Small intestine (tissue), 7 donors: ENCODE data around the gene WDR1. TPM values are rescaled to one million over a fixed set of nuclear protein-coding genes. Genes with fewer than 3 reads are reported as not detected.

Experiments
- DNase-seq, 2 donors: peaks; one replicate each; pipeline versions ENCODE4 v3.0.0 to v3.0.0-alpha.2; 2013
- FAIRE-seq: peaks from 2 replicates; lab custom pipeline; 2012; peaks lifted over from hg19 to GRCh38; lab: Jason Lieb, UNC
- H3K27ac ChIP-seq, 3 donors: one replicate each; pipeline ENCODE4 v1.5.1; 2013; ENCODE audit warnings: low read length in 2 of 3, mild to moderate bottlenecking in 2 of 3, control low read depth in 1 of 3, inconsistent platforms in 1 of 3, low read depth in 1 of 3, moderate library complexity in 1 of 3
- H3K27me3 ChIP-seq, 3 donors: one replicate each; pipeline ENCODE4 v1.6.1; 2013; ENCODE audit warnings: low read length in 3 of 3, inconsistent platforms in 1 of 3; ENCODE audit not compliant: control insufficient read depth in 3 of 3, insufficient read depth in 3 of 3
- H3K36me3 ChIP-seq, 3 donors: one replicate each; pipeline ENCODE4 v1.6.1; 2013; ENCODE audit warnings: low read length in 3 of 3, inconsistent platforms in 1 of 3, low read depth in 1 of 3, mild to moderate bottlenecking in 1 of 3, moderate library complexity in 1 of 3; ENCODE audit not compliant: control insufficient read depth in 3 of 3, insufficient read depth in 2 of 3
- H3K4me1 ChIP-seq, 3 donors: one replicate each; pipeline ENCODE4 v1.6.1; 2013; ENCODE audit warnings: low read length in 2 of 3, inconsistent platforms in 1 of 3, low read depth in 1 of 3, mild to moderate bottlenecking in 1 of 3, moderate library complexity in 1 of 3; ENCODE audit not compliant: control insufficient read depth in 3 of 3, insufficient read depth in 2 of 3
- H3K4me3 ChIP-seq, 3 donors: one replicate each; pipeline ENCODE4 v1.5.1; 2013; ENCODE audit warnings: low read length in 3 of 3, control low read depth in 1 of 3, inconsistent platforms in 1 of 3, low read depth in 1 of 3, mild to moderate bottlenecking in 1 of 3, moderate library complexity in 1 of 3
- H3K9me3 ChIP-seq, 2 donors: one replicate each; pipeline ENCODE4 v1.6.1; 2013; ENCODE audit warnings: low read depth in 1 of 2, low read length in 1 of 2; ENCODE audit not compliant: control insufficient read depth in 2 of 2, insufficient read depth in 1 of 2
- WGBS, 3 donors: extraction: QIAGEN DNeasy Blood & Tissue Kit; methylation state at CpG; one replicate each; pipeline ENCODE4 v1.1.7; 2013; 5-methylcytosine and 5-hydroxymethylcytosine counted together
- polyA plus RNA-seq, 4 donors: library from polyadenylated mRNA; stranded (reverse) in 3 of 4; unstranded in 1 of 4; fragments of 200-250 nt in 3 of 4; fragments of 120-200 nt in 1 of 4; gene quantifications; one replicate each; pipeline versions ENCODE4 v1.2.1 to v1.2.3, GENCODE V29; 2013
- donor health status: healthy with polysubstance abuse.
- donor health status: control.
- donor health status: control.
- donor health status: Bipolar disorder and iron deficiency.
- donor health status: healthy.

The WDR1 gene
- polyA plus RNA-seq, 4 donors = 147 to 196 (median 165) TPM

- no peak for FAIRE-seq
- 95 to 96% (median 96%) methylated on average over 7 of the region's 7 CpGs for WGBS, 3 donors
- DNase-seq = no peak
Measured at GRCh38 chr4:10058371-10058770, 58.2 kb downstream of the WDR1 start.

GRCh38 chr4:10057023-10057395, 59.6 kb downstream of the WDR1 start:
- Histone ChIP-seq H3K4me1 (no peaks in the 10 kb centered on the region), H3K4me3 (no peak overlapping the region), H3K36me3 (no peaks in the 10 kb centered on the region), H3K27me3 (no peaks in the 10 kb centered on the region), H3K27ac (no peak overlapping the region), H3K9me3 (peaks cover 0 to 5% of the 10 kb centered on the region in 2 donors)
- DNase-seq (no peak), FAIRE-seq (no peak)
- 79 to 91% (median 80%) methylated on average over 4 of the region's 4 CpGs for WGBS, 3 donors

More at GRCh38 chr4:10058371-10058770, 58.2 kb downstream of the WDR1 start:
- Histone ChIP-seq H3K36me3 (no peaks in the 10 kb centered on the region), H3K4me1 (no peaks in the 10 kb centered on the region), H3K9me3 (peaks cover 0 to 5% of the 10 kb centered on the region in 2 donors), H3K27ac (no peak overlapping the region), H3K27me3 (no peaks in the 10 kb centered on the region), H3K4me3 (no peak overlapping the region)

GRCh38 chr4:10056334-10057022, 60.1 kb downstream of the WDR1 start:
- Histone ChIP-seq H3K9me3 (peaks cover 0 to 5% of the 10 kb centered on the region in 2 donors), H3K4me1 (no peaks in the 10 kb centered on the region), H3K27ac (no peak overlapping the region), H3K27me3 (no peaks in the 10 kb centered on the region), H3K36me3 (no peaks in the 10 kb centered on the region), H3K4me3 (no peak overlapping the region)
- WGBS, 3 donors = 72 to 86% (median 73%) methylated on average over 8 of the region's 8 CpGs
- FAIRE-seq (no peak), DNase-seq (no peak)

- peaks cover 0 to 5% of the 10 kb centered on the region in 2 donors for H3K9me3 ChIP-seq
- WGBS, 3 donors = 87 to 97% (median 90%) methylated on average over 4 of the region's 4 CpGs
- no peaks in the 10 kb centered on the region for H3K4me1 ChIP-seq
- no peaks in the 10 kb centered on the region for H3K36me3 ChIP-seq
- FAIRE-seq (no peak), DNase-seq (no peak)
- no peak overlapping the region for H3K27ac ChIP-seq
- H3K27me3 ChIP-seq = no peaks in the 10 kb centered on the region
- no peak overlapping the region for H3K4me3 ChIP-seq
Measured at GRCh38 chr4:10055871-10056270, 60.7 kb downstream of the WDR1 start.

- 75 to 78% (median 78%) methylated on average over 4 of the region's 4 CpGs for WGBS, 3 donors
Measured at GRCh38 chr4:10054571-10055041, 62.0 kb downstream of the WDR1 start.

GRCh38 chr4:10053635-10054453, 62.8 kb downstream of the WDR1 start:
- 87 to 88% (median 88%) methylated on average over 8 of the region's 8 CpGs for WGBS, 3 donors
- Histone ChIP-seq H3K27ac (peak overlapping the region in 1 of 3 donors; percentile 35), H3K4me1 (peaks cover 0 to 8% (median 0%) of the 10 kb centered on the region in 3 donors), H3K36me3 (no peaks in the 10 kb centered on the region), H3K4me3 (no peak overlapping the region), H3K9me3 (peaks cover 0 to 3% of the 10 kb centered on the region in 2 donors), H3K27me3 (no peaks in the 10 kb centered on the region)
- DNase-seq (no peak), FAIRE-seq (no peak)

More at GRCh38 chr4:10054571-10055041, 62.0 kb downstream of the WDR1 start:
- DNase-seq (no peak), FAIRE-seq (no peak)
- Histone ChIP-seq H3K4me1 (peaks cover 0 to 2% (median 0%) of the 10 kb centered on the region in 3 donors), H3K36me3 (no peaks in the 10 kb centered on the region), H3K27me3 (no peaks in the 10 kb centered on the region), H3K9me3 (peaks cover 0 to 5% of the 10 kb centered on the region in 2 donors), H3K27ac (no peak overlapping the region), H3K4me3 (no peak overlapping the region)

DNA sequence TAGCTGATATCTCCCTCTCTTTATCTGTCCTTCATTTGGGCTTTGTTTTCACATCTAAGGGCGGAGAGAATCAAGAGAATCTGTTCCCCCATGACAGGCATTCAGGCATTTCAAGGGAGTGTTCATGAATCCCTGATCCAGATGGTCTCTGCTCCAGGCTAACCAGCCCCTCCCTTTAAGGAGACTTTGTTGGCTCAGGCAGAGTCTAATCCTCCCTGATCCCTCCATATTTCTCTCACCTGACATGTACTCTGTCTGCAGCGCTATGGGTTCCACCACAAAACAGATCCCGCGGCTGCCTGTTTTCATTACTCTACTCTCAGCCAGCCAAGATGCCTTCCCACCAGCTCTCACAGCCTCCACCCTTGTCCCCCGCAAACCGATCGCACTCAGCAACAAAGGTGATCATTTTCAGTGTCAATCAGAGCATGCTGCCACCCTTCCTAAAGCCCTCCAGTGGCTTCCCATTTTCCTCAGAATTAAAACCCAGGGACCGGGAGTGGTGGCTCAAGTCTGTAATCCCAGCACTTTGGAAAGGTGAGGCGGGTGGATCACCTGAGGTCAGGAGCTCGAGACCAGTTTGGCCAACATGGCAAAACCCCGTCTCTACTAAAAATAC, 65.0 kb downstream of the WDR1 start:
- FAIRE-seq (no peak), DNase-seq (no peak)
- 82 to 91% (median 88%) methylated on average over 11 of the region's 11 CpGs for WGBS, 3 donors
- Histone ChIP-seq H3K4me1 (peaks cover 2 to 24% (median 3%) of the 10 kb centered on the region in 3 donors), H3K36me3 (no peaks in the 10 kb centered on the region), H3K9me3 (no peaks in the 10 kb centered on the region), H3K27me3 (no peaks in the 10 kb centered on the region), H3K27ac (no peak overlapping the region), H3K4me3 (no peak overlapping the region)

GRCh38 chr4:10050721-10051120, 65.9 kb downstream of the WDR1 start:
- H3K27me3 ChIP-seq = no peaks in the 10 kb centered on the region
- H3K36me3 ChIP-seq = no peaks in the 10 kb centered on the region
- FAIRE-seq = no peak
- no peak for DNase-seq
- H3K4me3 ChIP-seq = no peak overlapping the region
- peaks cover 2 to 28% (median 3%) of the 10 kb centered on the region in 3 donors for H3K4me1 ChIP-seq
- 81 to 86% (median 82%) methylated on average over 5 of the region's 5 CpGs for WGBS, 3 donors
- H3K27ac ChIP-seq = no peak overlapping the region
- H3K9me3 ChIP-seq = no peaks in the 10 kb centered on the region
